HG03175 (cell line): ENCODE data around the gene ZAR1L.

ENCODE experiments used
- ATAC-seq: cut with Tn5 transposase; IDR thresholded peaks from one replicate; pipeline ENCODE4 v1.9.1; 2021; ENCODE audit warnings: mild to moderate bottlenecking, moderate library complexity; ENCODE audit not compliant: unreplicated experiment

Gene ZAR1L

GRCh38 chr13:32256243-32256642 is 58.9 kb downstream of the ZAR1L start:
- no peak for ATAC-seq

GRCh38 chr13:32255724-32256109 is 59.4 kb downstream of the ZAR1L start:
- no peak for ATAC-seq

GRCh38 chr13:32254916-32255723 is 60.0 kb downstream of the ZAR1L start:
- ATAC-seq = no peak

DNA sequence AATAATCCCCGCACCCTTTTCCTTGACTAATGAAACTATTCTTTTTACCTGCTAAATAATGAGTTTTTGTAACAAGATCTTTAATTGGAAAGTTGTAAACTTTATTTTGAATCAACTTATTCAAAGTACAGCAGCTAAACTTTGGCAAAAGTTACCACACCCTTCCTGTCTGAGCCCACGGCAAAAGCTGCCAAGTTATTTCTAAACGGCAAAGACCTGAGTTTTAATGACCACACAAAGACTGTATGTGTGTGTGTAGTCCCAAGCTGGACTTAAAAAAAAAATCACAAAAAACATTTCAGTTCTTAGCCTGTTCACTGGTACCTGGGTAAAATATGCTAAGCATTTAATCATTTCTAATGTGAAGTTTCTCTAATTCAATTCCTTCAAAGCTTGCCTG is 60.7 kb downstream of the ZAR1L start:
- no peak for ATAC-seq

DNA sequence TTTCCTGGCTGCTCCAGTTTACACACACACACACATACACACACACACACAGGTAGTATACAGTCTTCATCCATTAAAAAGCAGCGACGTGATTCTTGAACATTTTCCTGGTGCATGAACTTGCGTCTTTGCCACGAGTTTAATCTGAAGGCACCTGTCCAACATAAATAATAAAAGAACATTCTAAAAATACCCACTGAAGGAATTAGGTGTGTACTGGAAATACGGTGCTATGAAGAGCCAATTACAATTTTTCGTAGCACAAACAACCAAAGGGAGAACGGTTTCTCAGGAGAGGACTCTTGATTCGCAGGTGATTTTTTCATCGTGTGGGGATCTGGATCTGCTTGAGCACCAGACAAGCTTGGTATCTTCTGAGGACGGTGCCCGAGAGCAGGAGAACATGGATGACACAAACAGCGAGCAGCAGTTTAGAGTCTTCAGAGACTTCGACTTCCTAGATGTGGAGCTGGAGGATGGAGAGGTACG is 61.2 kb downstream of the ZAR1L start:
- ATAC-seq = no peak
